ENCODE data around the gene TJP1. TPM values are rescaled to one million over a fixed set of nuclear protein-coding genes. Genes with fewer than 3 reads are reported as not detected.

The TJP1 gene
- total RNA-seq, 4 donors from 2014 or later = 69.6 to 142 (median 119) TPM

DNA sequence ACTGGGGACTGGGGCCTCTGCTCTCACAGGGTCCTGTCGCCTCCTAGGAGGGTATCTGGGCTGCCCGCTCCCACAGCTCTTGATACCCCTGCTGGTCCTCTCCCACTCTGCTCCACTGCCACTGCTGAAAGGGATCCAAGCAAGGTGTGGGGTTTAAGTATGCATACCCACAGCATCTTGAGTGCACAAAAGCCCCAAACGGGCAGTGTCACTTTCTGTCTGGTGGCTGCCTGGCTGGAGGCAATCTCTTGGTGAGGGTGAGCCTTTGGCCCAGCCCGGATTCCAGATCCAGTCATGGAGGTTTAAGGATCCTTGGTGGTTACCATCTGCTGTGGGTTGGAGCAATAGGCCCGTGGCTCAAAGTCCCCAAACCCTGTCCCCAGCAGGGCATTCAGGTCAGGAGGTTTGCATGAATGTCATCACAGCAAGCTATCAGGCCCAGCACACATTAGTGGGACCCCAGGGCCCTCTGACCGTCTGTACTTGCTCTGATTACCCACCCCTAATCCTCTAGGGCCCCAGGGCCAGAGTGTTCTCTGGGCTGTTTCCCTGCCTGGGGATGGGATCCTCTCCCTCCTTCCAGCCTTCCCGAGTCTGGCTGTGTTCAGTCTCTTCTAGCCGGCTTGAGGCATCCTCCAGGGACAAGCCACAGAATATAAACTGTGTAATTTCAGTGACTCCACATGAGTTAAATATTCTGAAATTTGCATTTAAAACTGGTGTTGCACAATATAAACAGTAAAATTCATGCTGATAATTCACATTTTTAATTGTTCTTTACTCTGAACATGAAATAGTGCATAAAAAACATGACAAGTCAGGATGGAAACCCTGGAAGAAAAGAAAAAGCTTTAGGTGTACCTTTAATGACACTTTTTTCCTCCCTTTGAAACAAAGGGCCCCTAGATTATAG is 4.9 kb upstream of the TJP1 start:
- intact Hi-C loops (cut with DNase I) = no loop called here
- Histone ChIP-seq H3K4me1 (peaks cover 0 to 12% (median 0%) of the 10 kb centered on the region in 3 donors), H3K27me3 (peaks cover 0 to 7% (median 0%) of the 10 kb centered on the region in 4 donors), H3K9me3 (no peaks in the 10 kb centered on the region), H3K36me3 (no peaks in the 10 kb centered on the region), H3K4me3 (no peak overlapping the region), H3K27ac (peak overlapping the region in 1 of 4 donors; percentile 38)
- TF ChIP-seq, protein P1, sequence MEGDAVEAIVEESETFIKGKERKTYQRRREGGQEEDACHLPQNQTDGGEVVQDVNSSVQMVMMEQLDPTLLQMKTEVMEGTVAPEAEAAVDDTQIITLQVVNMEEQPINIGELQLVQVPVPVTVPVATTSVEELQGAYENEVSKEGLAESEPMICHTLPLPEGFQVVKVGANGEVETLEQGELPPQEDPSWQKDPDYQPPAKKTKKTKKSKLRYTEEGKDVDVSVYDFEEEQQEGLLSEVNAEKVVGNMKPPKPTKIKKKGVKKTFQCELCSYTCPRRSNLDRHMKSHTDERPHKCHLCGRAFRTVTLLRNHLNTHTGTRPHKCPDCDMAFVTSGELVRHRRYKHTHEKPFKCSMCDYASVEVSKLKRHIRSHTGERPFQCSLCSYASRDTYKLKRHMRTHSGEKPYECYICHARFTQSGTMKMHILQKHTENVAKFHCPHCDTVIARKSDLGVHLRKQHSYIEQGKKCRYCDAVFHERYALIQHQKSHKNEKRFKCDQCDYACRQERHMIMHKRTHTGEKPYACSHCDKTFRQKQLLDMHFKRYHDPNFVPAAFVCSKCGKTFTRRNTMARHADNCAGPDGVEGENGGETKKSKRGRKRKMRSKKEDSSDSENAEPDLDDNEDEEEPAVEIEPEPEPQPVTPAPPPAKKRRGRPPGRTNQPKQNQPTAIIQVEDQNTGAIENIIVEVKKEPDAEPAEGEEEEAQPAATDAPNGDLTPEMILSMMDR (IDR thresholded peaks at IDR 0.05) = no peak
- TF ChIP-seq POLR2A (IDR thresholded peaks at IDR 0.05) = no peak
- no peak for DNase-seq
- WGBS, 2 donors = 56 to 71% methylated on average over 5 of the region's 8 CpGs

DNA sequence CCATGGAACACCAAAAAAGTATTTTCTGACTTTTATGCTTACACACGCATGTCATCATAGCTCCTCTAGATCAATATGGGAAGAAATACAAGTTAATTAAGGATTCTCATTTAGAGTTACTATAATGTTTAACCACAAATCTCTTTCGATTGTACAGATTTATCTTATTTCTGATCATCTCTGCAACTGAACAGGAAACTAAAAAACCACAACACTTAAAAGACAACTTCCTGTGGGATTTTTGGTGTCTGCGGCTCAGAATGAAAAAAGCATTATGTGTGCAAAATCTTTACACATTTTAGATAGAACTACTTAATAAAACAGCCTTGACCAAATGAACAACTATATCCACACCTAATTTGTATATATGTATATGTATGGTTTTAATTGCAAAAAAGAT is 3.0 kb upstream of the TJP1 start:
- H3K27me3 ChIP-seq = peaks cover 0 to 11% (median 0%) of the 10 kb centered on the region in 4 donors
- no peaks in the 10 kb centered on the region for H3K36me3 ChIP-seq
- no peak for DNase-seq
- intact Hi-C loops (cut with DNase I) = no loop called here
- 36 to 52% methylated on average over 3 of the region's 3 CpGs for WGBS, 2 donors
- H3K27ac ChIP-seq = no peak overlapping the region
- H3K9me3 ChIP-seq = no peaks in the 10 kb centered on the region
- TF ChIP-seq, protein P1 (IDR thresholded peaks at IDR 0.05) = no peak
- no peak for TF ChIP-seq POLR2A (IDR thresholded peaks at IDR 0.05)
- peaks cover 0 to 20% (median 4%) of the 10 kb centered on the region in 3 donors for H3K4me1 ChIP-seq
- H3K4me3 ChIP-seq = no peak overlapping the region

DNA sequence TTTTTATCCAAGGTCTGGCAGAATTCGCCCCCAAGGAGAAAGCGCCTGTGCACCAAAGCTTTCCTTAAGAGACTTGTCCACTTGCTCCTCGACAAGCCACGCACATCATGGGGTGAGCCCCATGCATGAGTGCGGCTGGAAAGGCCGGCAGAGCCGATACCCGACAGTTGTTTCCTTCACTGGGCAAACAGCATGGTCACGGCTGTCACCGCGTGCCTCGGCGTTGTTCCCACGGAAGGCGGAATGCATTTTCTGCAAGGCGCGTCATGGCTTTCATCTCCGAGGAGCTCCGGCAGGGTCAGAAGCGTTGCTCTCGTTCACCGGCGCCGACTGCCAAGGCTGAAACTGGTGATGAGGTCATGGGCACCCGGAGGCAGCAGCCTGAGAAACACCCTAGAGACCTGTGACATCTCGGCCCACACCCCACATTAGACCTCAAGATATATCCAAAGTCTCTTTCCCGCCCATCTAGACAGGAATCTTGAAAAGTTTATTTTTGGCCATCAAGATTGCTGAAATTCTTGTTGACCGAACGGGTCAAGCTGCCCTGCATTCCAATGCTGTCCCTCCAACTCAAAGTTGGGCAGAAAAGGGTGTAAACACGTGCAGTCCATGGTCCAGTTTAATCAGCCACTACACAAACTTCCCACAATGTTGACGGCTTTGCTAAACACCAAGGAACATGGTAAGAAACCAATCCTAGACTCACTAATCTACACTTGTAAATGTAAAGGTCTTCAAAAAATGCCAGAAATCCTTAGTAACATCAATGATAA is 604 bp upstream of the TJP1 start:
- H3K36me3 ChIP-seq = no peaks in the 10 kb centered on the region
- peak overlapping the region; percentile 65 to 87 (median 76) for H3K4me3 ChIP-seq
- intact Hi-C loops (cut with DNase I) = no loop called here
- no peak for DNase-seq
- peaks cover 0 to 11% (median 0%) of the 10 kb centered on the region in 4 donors for H3K27me3 ChIP-seq
- TF ChIP-seq, protein P1 (IDR thresholded peaks at IDR 0.05) = no peak
- no peak for TF ChIP-seq POLR2A (IDR thresholded peaks at IDR 0.05)
- peak overlapping the region; percentile 95 to 98 (median 96) for H3K27ac ChIP-seq
- WGBS, 2 donors = 12 to 15% methylated on average over 11 to 19 of the region's 31 CpGs
- H3K4me1 ChIP-seq = peaks cover 0 to 43% (median 4%) of the 10 kb centered on the region in 3 donors
- H3K9me3 ChIP-seq = no peaks in the 10 kb centered on the region

DNA sequence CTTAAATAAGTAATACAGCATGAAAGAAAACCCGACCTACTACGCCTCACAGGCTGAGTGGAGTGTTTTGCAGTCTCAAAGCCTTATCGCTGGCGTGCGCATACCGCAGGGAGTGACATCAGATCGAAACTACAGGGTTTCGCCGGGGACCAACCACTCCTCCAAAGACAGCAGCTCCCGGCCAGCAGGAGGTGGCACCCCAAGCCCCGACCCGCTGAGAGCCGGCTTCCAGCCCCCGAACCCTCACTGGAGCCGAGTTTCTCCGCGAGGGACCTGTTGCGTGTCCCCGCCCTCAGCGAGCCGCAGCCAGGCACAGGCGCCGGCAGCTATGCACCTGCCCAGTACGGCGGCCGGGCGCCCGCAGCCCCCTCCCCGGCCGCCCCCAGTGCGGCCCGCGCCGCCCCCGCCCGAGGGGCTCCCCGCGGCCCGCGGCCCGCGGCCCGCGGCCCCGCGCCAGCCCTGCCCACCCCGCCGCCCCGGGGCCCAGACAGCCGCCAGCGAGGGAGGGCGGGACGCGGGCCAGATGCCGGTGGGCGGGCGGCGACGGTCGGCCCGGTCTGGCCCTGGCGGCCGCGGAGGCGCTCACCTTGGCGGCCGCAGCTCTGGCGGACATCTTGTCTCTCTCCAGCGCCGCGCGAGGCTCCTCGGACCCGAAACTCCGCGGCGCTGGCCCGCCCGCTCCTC is 710 bp downstream of the TJP1 start:
- Histone ChIP-seq H3K4me1 (peaks cover 0 to 47% (median 4%) of the 10 kb centered on the region in 3 donors), H3K4me3 (peak overlapping the region; percentile 65 to 87 (median 76)), H3K36me3 (no peaks in the 10 kb centered on the region), H3K27me3 (peaks cover 0 to 11% (median 0%) of the 10 kb centered on the region in 4 donors), H3K27ac (peak overlapping the region; percentile 95 to 98 (median 96)), H3K9me3 (no peaks in the 10 kb centered on the region)
- no peak for DNase-seq
- intact Hi-C loops (cut with DNase I) = no loop called here
- WGBS, 2 donors = 0 to 1% methylated on average over 2 to 13 of the region's 79 CpGs
- TF ChIP-seq, protein P1 (IDR thresholded peaks at IDR 0.05) = peak in 2 of 6 experiments; percentile 21 to 41
- TF ChIP-seq POLR2A (IDR thresholded peaks at IDR 0.05) = peak in 2 of 4 donors; percentile 57 to 59
